ENCODE measurements around the gene VANGL1. TPM values are rescaled to one million over a fixed set of nuclear protein-coding genes. Genes with fewer than 3 reads are reported as not detected.
"Not testable (repeated sequence)": the region's sequence is repeated elsewhere in the genome, so short reads cannot be mapped to it uniquely, and the experiment has no call there.

VANGL1 gene
- 10 to 100 TPM; 12.0 to 17.1 (median 14.1) TPM for polyA plus RNA-seq (ENCODE audit: insufficient read length in 3 of 3)
- long read RNA-seq, donor 1, full-length matches to known transcripts: 2 of 2 reads
- long read RNA-seq, donor 1, partial matches to known transcripts: 0 of 2 reads
- long read RNA-seq, donor 1, other reads (novel, unspliced or antisense): 0 of 2 reads
- long read RNA-seq, donor 2, full-length matches to known transcripts: 2 of 2 reads
- long read RNA-seq, donor 2, partial matches to known transcripts: 0 of 2 reads
- long read RNA-seq, donor 2, other reads (novel, unspliced or antisense): 0 of 2 reads
- long read RNA-seq, donor 3, full-length matches to known transcripts: 5 of 5 reads
- long read RNA-seq, donor 3, partial matches to known transcripts: 0 of 5 reads
- long read RNA-seq, donor 3, other reads (novel, unspliced or antisense): 0 of 5 reads
- long read RNA-seq, donor 4, full-length matches to known transcripts: 2 of 2 reads
- long read RNA-seq, donor 4, partial matches to known transcripts: 0 of 2 reads
- long read RNA-seq, donor 4, other reads (novel, unspliced or antisense): 0 of 2 reads
- long read RNA-seq, donor 5, full-length matches to known transcripts: 4 of 4 reads
- long read RNA-seq, donor 5, partial matches to known transcripts: 0 of 4 reads
- long read RNA-seq, donor 5, other reads (novel, unspliced or antisense): 0 of 4 reads
- long read RNA-seq, donor 6, full-length matches to known transcripts: 1 of 1 reads
- long read RNA-seq, donor 6, partial matches to known transcripts: 0 of 1 reads
- long read RNA-seq, donor 6, other reads (novel, unspliced or antisense): 0 of 1 reads
- long read RNA-seq, donor 7, full-length matches to known transcripts: 4 of 4 reads
- long read RNA-seq, donor 7, partial matches to known transcripts: 0 of 4 reads
- long read RNA-seq, donor 7, other reads (novel, unspliced or antisense): 0 of 4 reads
- long read RNA-seq, donor 8, partial matches to known transcripts: 0 of 1 reads
- long read RNA-seq, donor 8, other reads (novel, unspliced or antisense): 0 of 1 reads
- long read RNA-seq, donor 9: 0 reads
- long read RNA-seq, donor 10, full-length matches to known transcripts: 1 of 1 reads
- long read RNA-seq, donor 10, partial matches to known transcripts: 0 of 1 reads
- long read RNA-seq, donor 10, other reads (novel, unspliced or antisense): 0 of 1 reads
- long read RNA-seq, donor 11, full-length matches to known transcripts: 2 of 2 reads
- long read RNA-seq, donor 11, partial matches to known transcripts: 0 of 2 reads
- long read RNA-seq, donor 11, other reads (novel, unspliced or antisense): 0 of 2 reads
- long read RNA-seq, donor 12, full-length matches to known transcripts: 4 of 4 reads
- long read RNA-seq, donor 12, partial matches to known transcripts: 0 of 4 reads
- long read RNA-seq, donor 12, other reads (novel, unspliced or antisense): 0 of 4 reads
- long read RNA-seq, donor 13, full-length matches to known transcripts: 2 of 2 reads
- long read RNA-seq, donor 13, partial matches to known transcripts: 0 of 2 reads
- long read RNA-seq, donor 13, other reads (novel, unspliced or antisense): 0 of 2 reads
- long read RNA-seq, donor 14: 0 reads
- long read RNA-seq, donor 15, full-length matches to known transcripts: 3 of 3 reads
- long read RNA-seq, donor 15, partial matches to known transcripts: 0 of 3 reads
- long read RNA-seq, donor 15, other reads (novel, unspliced or antisense): 0 of 3 reads
- long read RNA-seq, donor 16, full-length matches to known transcripts: 8 of 8 reads
- long read RNA-seq, donor 16, partial matches to known transcripts: 0 of 8 reads
- long read RNA-seq, donor 16, other reads (novel, unspliced or antisense): 0 of 8 reads

DNA sequence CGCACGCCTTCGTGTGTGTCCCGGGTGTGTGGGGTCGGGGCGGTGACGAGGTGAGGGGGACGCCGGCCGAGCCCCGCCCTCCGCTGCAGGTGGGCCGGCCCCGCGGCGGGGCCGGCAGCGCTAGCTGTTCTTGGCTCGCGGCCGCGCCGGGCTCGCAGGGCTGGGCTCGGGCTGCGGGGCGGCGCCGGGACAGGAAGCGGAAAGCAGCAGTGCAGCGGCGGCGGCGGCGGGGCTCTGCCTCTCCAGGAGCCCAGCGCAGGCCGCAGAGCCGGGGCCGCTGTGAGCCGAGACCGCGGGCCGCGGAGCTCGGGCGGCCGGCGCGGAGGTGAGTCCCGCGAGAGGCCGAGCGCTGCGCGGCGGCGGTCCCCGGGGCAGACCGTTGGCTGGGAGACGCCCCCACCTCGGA lies at the start of gene VANGL1:
Gene VANGL1, plus strand, starts transcription at position 209 of the 406 bp plus-strand sequence. CDS start 9,444 bp downstream, outside the sequence.
- DNase-seq: peak; percentile 55

DNA sequence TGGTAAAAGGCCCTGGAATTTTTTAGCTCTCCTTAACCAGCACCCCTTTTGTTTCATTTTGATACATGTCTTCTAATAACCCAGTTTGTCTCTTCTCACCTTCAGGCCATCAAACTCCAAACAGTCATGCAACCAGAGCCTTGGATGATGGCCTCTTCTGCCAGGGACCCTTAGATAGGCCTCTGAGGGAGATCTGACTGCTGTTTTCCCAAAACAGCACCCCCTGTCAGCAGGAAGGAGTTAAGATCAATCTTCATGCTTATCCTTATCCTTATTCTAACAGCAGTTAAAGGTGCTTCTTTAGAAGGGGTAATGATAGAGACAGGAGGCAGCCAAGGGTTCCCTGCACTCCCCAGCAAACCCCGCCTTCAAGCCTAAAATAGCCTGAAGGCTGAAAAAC lies 49.5 kb upstream of the VANGL1 start:
- DNase-seq: no peak

DNA sequence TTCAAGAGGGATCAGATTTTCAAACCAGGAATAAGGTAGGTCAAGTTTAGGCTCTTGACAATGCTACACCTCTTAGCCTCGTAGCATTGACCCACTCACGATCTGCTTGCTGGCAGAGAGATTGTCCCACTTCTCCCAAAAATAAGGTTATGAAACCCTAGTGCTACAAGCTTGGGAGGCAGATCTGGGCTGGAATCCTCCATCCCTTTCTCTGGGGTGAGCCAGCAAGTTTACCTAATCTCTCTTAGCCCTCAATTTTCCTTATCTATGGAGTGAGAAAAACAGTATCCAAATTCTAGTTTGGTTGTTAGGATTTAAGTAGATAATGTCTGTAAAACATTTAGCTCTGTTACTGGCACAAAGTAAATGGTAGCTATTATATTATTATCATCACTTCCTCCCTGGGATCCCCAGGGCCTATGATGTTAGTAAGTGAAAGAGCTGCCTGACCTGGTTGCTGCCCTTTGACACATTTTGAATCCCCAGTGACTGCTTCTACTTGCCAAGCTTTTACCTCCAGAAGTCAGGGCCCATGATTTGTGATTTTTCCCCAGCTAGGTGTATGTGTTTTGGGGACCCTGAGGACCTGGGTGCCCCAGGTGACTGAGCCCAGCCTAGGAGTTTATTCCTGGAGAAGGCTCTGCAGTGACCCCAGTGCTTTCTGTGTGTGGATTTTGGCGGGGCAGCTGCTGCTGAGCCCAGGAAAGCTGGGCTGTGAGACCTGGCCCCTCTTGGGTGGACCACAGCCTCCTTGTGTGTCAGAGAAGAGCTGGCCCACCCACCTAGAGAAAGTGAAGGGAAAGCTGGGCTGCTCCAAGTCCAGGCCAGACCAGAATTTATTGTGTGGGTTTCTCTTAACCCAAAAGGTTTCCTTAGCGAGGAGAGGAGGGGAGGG lies 48.2 kb upstream of the VANGL1 start:
- DNase-seq: no peak

DNA sequence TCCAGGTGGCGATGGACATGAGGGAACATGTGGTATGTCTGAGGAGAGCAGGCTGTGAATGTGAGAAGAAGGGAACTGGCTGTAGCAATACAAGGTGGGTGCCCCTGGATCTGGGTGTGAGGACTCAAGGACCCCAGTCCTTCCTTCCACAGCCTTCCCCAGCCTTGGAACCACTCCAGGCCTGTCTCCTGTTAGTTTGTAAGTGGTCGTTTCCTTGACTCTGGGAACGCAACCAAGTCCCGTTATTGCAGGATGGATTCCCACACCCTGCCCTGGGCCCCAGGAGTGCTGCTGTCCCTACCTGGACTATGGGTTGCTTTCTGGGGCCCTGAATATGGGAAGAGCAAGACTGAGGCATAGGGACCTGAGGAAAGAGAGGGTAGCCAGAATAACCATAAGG lies 47.2 kb upstream of the VANGL1 start:
- no peak for DNase-seq

DNA sequence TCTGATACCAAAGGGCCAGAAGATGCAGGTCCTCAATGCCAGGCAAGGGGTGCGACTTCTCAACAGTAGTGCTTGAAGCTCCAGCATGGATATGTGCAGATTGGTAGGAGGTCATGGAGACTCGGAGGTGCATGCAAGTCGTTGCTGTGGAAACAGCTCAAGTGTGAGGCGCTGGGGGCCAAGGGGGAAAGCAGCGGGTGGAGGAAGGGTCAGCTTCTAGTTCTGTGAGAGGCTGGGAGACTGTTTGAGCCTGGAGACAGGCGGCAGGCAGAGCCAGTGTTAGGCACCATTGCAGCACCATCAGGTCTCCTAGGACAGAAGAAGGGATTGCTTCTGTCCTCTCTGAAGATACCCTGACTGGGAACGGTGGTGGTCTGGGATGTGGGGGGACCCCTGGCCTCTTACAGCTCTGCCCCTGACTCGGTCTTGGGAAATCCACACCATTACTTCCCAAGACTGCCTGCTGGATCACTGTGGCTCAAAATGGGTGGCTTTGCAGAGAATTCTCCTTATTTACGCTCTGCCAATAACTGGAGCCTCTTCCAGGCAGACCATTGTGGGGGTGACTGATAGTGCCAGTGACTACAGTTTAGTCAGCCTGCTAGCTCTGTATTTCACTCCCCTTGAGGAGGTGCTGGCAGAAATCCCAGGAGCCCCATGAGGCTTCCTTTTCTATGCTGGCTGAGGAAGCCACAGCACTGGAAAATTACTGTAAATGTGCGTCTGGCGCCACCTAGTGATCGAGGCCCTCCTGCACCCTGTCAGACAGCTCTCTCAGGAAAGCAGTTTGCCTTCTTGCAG lies 46.3 kb upstream of the VANGL1 start:
- DNase-seq: peak; percentile 86

DNA sequence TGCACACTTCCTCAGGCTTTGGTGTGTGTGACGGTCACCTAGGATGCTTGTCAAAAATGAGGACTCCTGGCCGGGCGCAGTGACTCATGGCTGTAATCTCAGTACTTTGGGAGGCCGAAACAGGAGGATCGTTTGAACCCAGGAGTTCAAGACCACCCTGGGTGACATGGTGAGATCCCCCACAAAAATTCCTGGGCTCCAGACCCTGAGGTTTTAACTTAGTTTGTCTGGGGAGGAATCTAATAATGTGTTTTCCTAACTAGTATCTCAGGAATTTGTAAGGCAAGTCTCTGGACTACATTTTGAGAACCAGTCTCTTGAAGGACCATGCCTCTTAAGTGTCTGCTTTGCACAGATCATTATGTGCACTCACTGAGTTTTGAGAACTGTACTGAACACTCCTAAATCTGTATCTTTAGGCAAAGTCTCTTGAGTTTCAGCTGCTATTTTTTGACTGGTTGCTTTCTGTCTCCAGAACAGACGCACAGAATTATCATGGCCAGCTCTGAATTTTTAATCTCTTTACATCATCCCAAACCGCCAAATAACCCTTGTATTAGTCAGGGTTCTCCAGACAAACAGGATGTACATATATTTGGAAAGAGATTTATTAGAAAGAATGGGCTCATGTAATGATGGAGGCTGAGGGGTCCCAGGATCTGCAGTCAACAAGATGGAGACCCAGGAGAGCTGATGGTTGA lies 45.5 kb upstream of the VANGL1 start:
- DNase-seq: no peak

DNA sequence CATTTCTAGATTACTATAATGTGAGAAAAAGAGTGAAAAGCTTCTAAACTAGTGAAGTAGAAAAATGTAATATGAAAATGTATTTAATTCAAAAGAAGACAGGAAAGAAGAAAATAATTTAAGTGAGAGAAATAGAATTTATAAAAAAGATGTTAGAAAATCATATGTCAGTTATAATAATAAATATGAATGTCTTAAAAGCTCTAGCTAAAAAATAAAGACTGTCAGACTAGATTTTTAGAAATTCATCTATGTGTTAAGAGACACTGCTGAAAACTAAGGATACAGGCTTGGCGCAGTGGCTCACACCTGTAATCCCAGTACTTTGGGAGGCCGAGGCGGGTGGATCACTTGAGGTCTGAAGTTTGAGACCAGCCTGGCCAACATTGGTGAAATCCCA lies 37.3 kb upstream of the VANGL1 start:
- DNase-seq: no peak

DNA sequence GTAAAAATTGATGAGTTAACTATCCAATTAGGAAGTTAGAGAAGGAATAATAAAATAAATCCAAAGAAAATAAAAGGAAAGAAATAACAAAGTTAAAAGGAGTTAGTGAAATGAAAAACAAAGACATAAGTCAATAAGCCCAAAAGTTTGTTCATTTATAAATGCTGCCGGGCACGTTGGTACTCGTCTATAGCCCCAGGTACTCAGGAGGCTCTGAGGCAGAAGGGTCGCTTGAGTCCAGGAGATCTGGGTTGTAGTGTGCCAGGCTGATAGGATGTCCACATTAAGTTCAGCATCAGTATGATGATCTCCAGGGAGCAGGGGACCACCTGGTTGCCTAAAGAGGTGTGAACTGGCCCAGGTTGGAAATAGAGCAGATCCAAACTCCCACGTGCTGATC lies 35.5 kb upstream of the VANGL1 start:
- DNase-seq: no peak

DNA sequence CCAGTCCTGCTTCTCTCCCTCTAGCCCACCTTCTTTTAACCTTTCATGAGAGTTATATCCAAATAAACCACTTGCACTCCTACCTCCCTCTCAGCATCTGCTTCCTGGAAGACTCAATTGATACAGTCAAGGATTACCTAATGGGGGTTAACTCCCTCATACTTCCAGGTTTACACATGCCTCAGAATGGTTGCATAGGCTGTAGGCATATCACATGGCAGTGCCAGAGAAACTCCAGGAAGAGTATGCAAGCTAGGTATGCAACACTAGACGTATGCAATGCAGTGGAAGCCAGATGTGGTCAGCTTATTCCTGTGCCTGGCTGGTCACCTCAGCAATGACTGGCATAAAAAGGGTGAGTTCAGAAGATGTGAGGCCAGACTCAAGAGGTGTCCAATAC lies 32.7 kb upstream of the VANGL1 start:
- DNase-seq: no peak

DNA sequence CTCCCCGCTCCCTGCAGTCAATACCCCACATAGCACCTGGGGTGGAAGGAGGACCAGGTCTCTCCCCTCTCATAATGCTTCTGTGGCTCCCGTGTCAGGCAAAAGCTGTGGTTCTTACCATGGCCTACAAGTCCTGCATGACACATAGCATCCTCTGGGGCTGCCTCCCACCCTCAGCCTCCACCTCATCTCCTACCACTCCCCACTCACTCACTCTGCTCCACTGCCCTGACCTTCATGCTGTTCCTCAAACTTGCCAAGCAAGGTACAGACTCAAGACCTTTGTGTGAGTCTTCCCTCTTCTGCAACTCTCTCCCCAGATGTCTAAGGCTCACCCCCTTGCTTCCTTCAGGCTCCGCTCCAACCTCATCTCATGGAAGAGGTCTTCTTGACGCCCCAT lies 28.0 kb upstream of the VANGL1 start:
- DNase-seq: no peak

DNA sequence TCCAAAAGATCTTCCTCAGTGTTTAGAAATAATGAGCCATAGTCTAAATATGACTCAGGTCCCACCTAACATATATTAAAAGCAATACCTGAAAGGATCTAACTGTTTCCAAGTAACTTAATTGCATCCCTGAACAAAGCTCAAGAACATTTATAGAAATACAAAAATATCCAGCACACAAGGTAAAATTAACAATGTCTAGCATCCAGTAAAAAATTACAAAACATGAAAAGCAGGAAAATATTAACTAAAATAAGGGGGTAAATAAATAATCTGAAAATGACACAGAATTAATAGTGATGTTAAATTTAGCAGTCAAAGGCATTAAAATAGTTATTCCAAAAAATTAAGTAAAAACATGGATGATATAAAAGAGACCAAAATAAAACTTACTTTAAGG lies 21.3 kb upstream of the VANGL1 start:
- DNase-seq: no peak

DNA sequence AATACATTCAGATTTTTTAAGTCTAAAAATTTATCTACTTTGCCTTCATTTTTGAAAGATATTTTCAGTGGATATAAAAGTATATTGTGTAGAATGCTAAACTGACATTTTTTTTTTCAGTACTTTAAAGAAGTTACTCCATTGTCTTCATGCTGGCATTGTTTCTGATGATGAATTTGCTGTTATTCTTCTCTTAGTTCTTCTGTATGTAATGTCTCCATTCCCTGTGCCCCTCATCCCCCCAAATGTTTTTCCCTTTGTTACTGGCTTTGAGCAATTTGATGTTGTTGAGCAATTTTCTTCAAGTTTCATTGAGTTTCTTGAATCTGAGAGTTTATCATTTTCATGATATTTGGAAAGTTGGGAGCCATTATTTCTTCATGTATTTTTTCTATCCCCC lies 20.8 kb upstream of the VANGL1 start:
- DNase-seq: no peak

DNA sequence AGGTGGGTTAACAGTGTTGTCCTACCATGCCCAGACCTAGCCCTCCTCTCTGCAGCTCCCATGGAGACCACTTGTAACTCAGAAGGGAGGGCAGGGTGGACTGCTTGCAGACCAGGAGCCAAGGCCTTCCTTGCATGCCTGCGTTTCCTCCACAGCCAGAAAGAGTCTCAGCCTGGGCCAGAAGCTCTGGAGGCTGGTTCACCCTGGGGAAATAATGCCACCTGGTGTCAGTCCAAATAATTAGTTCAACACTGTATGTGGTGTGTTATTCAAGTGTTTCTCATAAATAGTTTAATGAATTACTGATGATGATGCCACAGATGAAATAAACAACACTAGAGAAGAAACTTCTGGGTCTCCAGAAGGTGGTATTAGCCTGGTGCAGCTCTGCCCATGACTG lies 16.9 kb upstream of the VANGL1 start:
- no peak for DNase-seq

DNA sequence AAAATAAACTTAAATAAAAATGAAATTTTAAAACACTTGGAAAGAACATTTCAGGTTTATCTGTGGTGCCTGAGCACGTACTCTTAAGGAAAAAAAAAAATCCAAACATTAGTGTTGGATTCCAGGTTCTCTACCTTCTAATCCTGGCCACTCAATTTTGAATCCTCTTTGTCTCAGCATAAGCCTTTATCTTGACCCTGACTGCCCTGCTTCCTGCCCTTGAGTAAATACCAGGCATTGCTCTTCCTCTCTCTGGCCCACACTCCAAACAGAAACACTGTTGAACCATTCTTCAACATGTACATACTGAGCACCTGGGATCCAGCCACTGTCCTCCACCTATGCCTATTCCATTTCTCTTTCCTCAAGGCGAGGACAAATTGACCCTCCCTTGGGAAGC lies 11.4 kb upstream of the VANGL1 start:
- no peak for DNase-seq

DNA sequence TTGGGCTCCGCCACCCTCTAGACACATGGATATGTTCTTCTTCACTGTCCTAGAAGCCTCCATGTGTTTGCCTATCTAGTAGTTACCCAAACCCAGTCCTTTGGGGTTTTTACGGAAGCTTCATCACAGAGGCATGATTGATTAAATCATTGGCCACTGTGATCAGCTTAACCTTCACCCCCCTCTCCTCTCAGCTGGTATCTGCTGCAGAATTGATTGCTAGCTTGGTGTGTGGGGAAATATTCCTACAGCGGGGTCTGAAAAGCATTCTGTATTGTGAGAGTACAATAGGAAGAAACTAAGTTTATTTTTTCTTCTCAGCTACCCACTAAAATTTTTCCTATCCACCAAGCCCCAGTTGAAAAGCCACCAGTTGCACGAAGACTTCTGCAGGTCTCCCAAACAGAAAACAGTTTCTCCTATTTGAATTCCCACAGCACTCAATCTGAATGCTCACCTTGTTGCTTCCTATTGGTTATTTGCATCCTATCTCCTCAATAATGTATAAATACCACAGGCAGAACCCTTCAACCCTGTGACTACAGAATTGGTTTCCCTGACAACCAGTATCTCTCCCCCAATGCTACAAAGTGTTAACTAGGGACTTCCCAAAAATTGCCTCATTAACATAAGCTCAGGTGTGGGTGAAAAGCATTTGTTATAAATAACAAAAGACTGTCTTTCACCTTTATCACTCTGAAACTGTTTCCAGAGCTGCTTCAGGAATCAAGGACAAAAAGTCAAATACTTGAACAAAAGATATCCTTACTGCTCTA lies 9.3 kb upstream of the VANGL1 start:
- DNase-seq: no peak

DNA sequence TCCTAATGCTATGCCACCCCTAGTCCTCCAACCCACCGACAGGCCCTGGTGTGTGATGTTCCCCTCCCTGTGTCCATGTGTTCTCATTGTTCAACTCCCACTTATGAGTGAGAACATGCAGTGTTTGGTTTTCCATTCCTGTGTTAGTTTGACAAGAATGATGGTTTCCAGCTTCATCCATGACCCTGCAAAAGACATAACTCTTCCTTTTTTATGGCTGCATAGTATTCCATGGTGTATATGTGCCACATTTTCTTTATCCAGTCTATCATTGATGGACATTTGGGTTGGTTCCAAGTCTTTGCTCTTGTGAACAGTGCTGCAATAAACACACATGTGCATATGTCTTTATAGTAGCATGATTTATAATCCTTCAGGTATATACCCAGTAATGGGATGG lies 8.2 kb upstream of the VANGL1 start:
- DNase-seq: not testable (repeated sequence)

DNA sequence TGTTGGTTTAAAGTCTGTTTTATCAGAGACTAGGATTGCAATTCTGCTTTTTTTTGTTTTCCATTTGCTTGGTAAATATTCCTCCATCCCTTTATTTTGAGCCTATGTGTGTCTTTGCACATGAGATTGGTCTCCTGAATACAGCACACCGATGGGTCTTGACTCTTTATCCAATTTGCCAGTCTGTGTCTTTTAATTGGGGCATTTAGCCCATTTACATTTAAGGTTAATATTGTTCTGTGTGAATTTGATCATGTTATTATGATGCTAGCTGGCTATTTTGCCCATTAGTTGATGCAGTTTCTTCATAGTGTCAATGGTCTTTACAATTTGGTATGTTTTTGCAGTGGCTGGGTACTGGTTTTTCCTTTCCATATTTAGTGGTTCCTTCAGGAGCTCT lies 4.5 kb upstream of the VANGL1 start:
- DNase-seq: not testable (repeated sequence)
